Left lung (tissue), 10 donors: ENCODE measurements around the gene PAK6. TPM values are rescaled to one million over a fixed set of nuclear protein-coding genes. Genes with fewer than 3 reads are reported as not detected.
A peak's percentile ranks its signal among the peaks of the same experiment; 100 is the strongest.

Experiments used
- ATAC-seq: fragments of 200-7000 bp; cut with Tn5 transposase; one replicate; pipeline ENCODE4 v1.9.1; 2020; ENCODE audit warnings: moderate library complexity
- DNase-seq, 4 donors: peaks; one replicate each; pipeline ENCODE4 v3.0.0-alpha.2; 2013 to 2020
- H3K27ac ChIP-seq, 2 donors: fragments of 200-600 bp; sonication (generic) in 1 of 2; one replicate each; pipeline versions ENCODE4 v1.5.0 to v1.8.0; 2020 to 2021
- H3K27me3 ChIP-seq, 2 donors: fragments of 200-600 bp; sonication (generic) in 1 of 2; one replicate each; pipeline versions ENCODE4 v1.5.0 to v1.8.0; 2020 to 2021
- H3K36me3 ChIP-seq, 2 donors: fragments of 200-600 bp; sonication (generic) in 1 of 2; one replicate each; pipeline versions ENCODE4 v1.5.0 to v1.8.0; 2020 to 2021
- H3K4me1 ChIP-seq, 2 donors: fragments of 200-600 bp; one replicate each; pipeline ENCODE4 v1.8.0; 2021
- H3K4me3 ChIP-seq, 2 donors: fragments of 200-600 bp; sonication (generic) in 1 of 2; one replicate each; pipeline versions ENCODE4 v1.5.0 to v1.8.0; 2020 to 2021; ENCODE audit warnings: mild to moderate bottlenecking in 1 of 2
- H3K9me3 ChIP-seq, 2 donors: fragments of 200-600 bp; sonication (generic) in 1 of 2; one replicate each; pipeline versions ENCODE4 v1.5.0 to v1.8.0; 2020 to 2021
- intact Hi-C, 2 donors: fragments of 100-400 bp; cut with DNase I; formaldehyde crosslinking; loops; one replicate each; pipeline versions ENCODE4 v1.11.2 to v1.14.2; 2022
- polyA plus RNA-seq, 6 donors: library from polyadenylated mRNA; unstranded; fragments of 120-200 nt; gene quantifications; one replicate each; pipeline ENCODE4 v1.2.1, GENCODE V29; 2013; ENCODE audit not compliant: insufficient read length in 6 of 6
- total RNA-seq, 2 donors: library from RNA; stranded (reverse); fragmentation: NEBNext Ultra II Directional; extraction: Animal tissue kit (Norgen Biotek cat#: 25700); gene quantifications; one replicate each; pipeline ENCODE4 v1.2.1, GENCODE V29; 2021
- TF ChIP-seq, protein P1 (sequence below), 2 donors: fragments of 200-600 bp; sonication (generic) in 1 of 2; IDR thresholded peaks; one replicate each; pipeline versions ENCODE4 v1.5.0 to v1.8.0; 2021; ENCODE audit warnings: antibody characterized with exemption in 2 of 2
- donor health status: DM: no; HTN: yes; CAD: no.
- donor health status: DM: no; HTN: no; CAD: no.

The PAK6 gene
- total and polyA plus RNA-seq, 8 donors = 5.3 to 14.6 (median 8.1) TPM

DNA sequence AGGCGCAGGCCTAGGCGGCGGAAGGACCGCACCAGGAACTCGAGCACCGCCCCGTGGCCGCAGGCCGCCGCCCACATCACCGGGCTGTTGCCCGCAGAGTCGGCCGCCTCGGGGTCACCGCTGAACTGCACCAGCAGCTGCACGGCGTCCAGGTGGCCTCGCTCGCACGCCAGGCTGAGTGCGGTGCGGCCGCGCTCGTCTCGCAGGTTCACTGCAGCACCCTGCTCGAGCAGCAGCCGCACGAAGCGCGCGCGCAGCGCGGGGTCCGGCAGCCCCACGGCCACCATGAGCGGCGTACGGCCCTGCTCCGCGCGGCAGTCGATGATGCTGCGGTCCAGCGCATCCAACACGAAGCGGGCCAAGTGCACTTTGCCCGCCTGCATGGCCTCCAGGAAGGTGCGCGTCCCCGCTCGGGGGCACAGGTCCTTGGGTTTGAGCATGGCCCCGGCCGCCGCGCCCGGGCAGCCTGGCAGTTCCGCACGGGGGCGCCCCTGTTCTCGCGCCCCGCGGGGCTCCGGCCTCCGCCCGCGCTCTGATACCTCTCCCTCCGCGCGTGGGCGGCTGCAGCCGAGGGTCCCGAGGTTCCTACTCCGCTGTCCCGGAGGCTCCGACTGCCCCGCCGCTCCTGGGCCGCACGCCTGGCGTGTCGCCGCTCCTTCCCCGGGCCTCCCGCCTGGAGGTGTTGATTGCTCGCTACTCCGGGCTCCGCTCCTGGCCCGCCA lies 43.4 kb downstream of the PAK6 start:
- DNase-seq = peak in 2 of 4 donors; percentile 24 to 93
- TF ChIP-seq, protein P1, sequence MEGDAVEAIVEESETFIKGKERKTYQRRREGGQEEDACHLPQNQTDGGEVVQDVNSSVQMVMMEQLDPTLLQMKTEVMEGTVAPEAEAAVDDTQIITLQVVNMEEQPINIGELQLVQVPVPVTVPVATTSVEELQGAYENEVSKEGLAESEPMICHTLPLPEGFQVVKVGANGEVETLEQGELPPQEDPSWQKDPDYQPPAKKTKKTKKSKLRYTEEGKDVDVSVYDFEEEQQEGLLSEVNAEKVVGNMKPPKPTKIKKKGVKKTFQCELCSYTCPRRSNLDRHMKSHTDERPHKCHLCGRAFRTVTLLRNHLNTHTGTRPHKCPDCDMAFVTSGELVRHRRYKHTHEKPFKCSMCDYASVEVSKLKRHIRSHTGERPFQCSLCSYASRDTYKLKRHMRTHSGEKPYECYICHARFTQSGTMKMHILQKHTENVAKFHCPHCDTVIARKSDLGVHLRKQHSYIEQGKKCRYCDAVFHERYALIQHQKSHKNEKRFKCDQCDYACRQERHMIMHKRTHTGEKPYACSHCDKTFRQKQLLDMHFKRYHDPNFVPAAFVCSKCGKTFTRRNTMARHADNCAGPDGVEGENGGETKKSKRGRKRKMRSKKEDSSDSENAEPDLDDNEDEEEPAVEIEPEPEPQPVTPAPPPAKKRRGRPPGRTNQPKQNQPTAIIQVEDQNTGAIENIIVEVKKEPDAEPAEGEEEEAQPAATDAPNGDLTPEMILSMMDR (IDR thresholded peaks at IDR 0.05) = peak; percentile 31 to 32
- Histone ChIP-seq H3K9me3 (no peaks in the 10 kb centered on the region), H3K27me3 (peaks cover 52 to 78% of the 10 kb centered on the region in 2 donors), H3K4me1 (peaks cover 21 to 68% of the 10 kb centered on the region in 2 donors), H3K27ac (no peak overlapping the region), H3K4me3 (peak overlapping the region; percentile 42 to 59), H3K36me3 (peaks cover 0 to 8% of the 10 kb centered on the region in 2 donors)
- intact Hi-C loops = loop anchor here in 1 of 2 donors (10.0 kb wide), 1 partner anchor 142 kb away; no protein-coding TSS in a partner anchor
- peak; percentile 58 for ATAC-seq

DNA sequence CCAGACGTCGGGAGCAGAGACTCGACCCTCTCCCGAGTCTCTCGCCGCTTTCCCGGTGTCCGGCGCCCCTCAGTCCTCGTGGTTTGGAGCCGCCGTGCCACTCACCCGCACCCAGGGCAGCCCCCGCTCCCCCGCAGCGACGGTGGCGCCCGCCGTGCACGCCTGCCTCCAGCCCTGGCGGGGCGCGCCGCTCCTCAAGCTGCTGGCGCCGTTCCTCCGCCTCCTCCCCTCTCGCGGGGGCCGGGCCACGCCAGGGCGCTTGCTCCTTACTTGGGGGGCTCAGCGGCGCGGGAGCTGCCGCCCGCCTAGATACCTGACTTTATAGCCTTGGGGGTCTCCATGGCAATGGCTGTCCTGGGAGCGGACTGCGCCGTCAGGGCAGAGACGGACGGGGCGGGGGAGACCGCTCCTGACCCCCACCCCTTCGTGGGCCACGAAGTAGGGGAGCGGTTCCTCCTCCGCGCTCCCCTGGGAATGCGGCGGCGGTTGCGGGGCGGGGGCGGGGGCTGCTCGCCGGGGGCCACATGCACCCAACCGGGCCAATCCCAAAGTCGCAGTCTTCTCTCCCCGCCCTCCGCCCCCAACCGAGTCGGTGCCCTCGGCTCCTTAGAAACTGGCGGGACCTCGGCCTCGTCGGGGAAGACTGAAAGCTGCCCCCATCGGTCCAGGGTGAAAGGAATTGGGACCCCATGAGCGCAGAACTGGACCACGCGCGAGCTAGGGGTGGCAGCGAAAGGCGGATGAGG lies 44.2 kb downstream of the PAK6 start, which contains the start of gene ANKRD63:
Gene ANKRD63 (minus strand): TSS at position 196 of the 746 bp plus-strand sequence. CDS start 478 bp downstream, outside the sequence.
- Histone ChIP-seq H3K9me3 (no peaks in the 10 kb centered on the region), H3K36me3 (peaks cover 0 to 16% of the 10 kb centered on the region in 2 donors), H3K4me1 (peaks cover 21 to 61% of the 10 kb centered on the region in 2 donors), H3K27ac (no peak within 1 kb of the TSS), H3K4me3 (peak within 1 kb of the TSS; percentile 42 to 59), H3K27me3 (peaks cover 52 to 72% of the 10 kb centered on the region in 2 donors)
- DNase-seq = peak in 1 of 4 donors; percentile 88
- TF ChIP-seq, protein P1 (IDR thresholded peaks at IDR 0.05) = no peak
- ATAC-seq = peak; percentile 32
- intact Hi-C loops = loop anchor here in 1 of 2 donors (10.0 kb wide), 1 partner anchor 142 kb away; no protein-coding TSS in a partner anchor

DNA sequence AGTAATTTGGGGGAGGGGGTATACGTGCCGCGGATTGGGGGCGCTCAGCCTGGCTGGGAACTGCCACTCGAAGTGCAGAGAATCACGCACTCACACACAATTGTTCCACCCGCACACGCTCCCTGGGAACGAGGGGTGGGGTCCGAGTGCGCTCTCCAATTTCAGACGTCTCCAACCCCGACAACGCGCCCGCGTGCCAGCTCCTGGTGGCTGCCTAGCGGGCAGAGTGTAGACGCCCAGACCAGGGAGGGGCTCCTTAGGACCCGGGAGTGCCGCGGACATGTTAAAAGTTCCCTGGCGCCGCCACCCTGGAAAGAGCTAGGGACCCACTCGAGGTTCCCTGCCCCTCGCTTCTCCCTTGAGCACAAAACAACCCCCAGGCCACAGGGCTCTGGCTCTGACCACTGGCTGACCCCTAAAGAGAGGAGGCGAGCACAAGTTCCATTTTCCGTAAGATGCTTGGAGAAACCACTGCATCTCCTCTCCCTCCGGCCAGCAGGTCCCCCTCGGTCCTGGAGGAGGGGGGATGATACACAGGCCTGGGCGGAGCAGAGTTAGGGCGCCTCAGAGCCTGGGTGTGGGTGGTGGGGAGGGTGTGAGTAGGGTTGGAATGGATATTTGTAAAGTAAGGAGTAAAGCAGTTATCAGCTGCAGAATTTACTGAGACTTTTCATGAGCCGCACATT lies 44.9 kb downstream of the PAK6 start:
- ATAC-seq = no peak
- intact Hi-C loops = loop anchor here in 1 of 2 donors (10.0 kb wide), 1 partner anchor 141 kb away; no protein-coding TSS in a partner anchor
- H3K27ac ChIP-seq = no peak overlapping the region
- H3K4me1 ChIP-seq = peaks cover 21 to 58% of the 10 kb centered on the region in 2 donors
- peaks cover 0 to 23% of the 10 kb centered on the region in 2 donors for H3K36me3 ChIP-seq
- peak in 1 of 4 donors; percentile 68 for DNase-seq
- no peaks in the 10 kb centered on the region for H3K9me3 ChIP-seq
- TF ChIP-seq, protein P1 (IDR thresholded peaks at IDR 0.05) = no peak
- no peak overlapping the region for H3K4me3 ChIP-seq
- H3K27me3 ChIP-seq = peaks cover 51 to 72% of the 10 kb centered on the region in 2 donors

DNA sequence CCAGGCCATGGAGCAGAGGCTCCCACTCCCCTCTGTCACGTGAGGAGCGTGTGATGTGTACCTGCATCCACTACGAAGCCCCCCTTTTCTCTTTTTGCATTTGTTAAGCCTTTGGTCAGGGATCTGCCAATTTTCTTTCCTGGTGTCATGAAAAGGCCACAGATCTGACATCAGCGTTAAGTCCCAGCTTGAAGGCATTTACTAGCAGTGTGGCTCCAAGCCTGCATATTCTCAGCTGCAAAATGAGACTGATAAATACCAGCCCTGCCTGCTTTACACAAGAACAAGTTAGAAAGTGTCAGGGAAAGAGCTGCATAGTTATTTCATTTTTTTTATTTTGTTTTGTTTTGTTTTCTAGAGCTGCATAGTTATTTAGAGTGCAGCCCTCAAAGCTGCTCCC lies 46.3 kb downstream of the PAK6 start:
- no peak overlapping the region for H3K4me3 ChIP-seq
- peak overlapping the region in 1 of 2 donors; percentile 20 for H3K27ac ChIP-seq
- H3K27me3 ChIP-seq = peaks cover 40 to 59% of the 10 kb centered on the region in 2 donors
- peak in 3 of 4 donors; percentile 6 to 84 (median 74) for DNase-seq
- peaks cover 15 to 44% of the 10 kb centered on the region in 2 donors for H3K4me1 ChIP-seq
- H3K36me3 ChIP-seq = peaks cover 0 to 35% of the 10 kb centered on the region in 2 donors
- TF ChIP-seq, protein P1 (IDR thresholded peaks at IDR 0.05) = no peak
- ATAC-seq = no peak
- no peaks in the 10 kb centered on the region for H3K9me3 ChIP-seq
- intact Hi-C loops = loop anchor here in 1 of 2 donors (10.0 kb wide), 1 partner anchor 140 kb away; no protein-coding TSS in a partner anchor
